ENCODE measurements around the gene BCL2. TPM values are rescaled to one million over a fixed set of nuclear protein-coding genes. Genes with fewer than 3 reads are reported as not detected.

BCL2 gene
- total and polyA plus RNA-seq, 4 donors, result 2.6 to 25.4 (median 14.0) TPM

DNA sequence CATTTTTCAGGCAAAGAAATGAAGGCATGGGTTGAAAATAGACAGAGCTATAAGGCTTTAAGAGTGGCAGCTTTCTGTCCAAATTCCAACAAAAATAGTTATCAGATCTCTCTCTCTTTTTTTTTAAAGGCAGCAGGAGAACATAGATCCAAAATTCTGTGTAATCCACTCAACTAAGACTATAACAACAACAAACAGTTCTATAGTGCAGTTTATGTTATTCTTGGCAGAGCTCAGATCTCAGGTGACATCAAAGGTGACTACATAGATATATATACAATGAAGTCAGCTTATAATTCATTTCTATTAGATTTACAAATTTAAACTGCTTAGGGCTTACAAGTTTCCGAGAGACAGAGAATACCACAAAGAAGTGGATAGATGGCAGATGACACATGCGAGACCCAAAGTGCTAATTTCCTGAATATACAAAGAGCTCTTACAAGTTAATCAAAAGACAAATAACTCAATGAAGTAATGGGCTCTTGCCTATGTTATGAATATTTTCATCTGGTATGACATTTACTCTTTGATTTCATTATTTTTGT is 223.2 kb downstream of the BCL2 start:
- Histone ChIP-seq H3K9me3 (ENCODE audit: control insufficient read depth, low read length) (peaks cover 2% of the 10 kb centered on the region), H3K4me3 (ENCODE audit: low read length in 2 of 2) (no peak overlapping the region), H3K36me3 (ENCODE audit: control insufficient read depth in 1 of 2, insufficient read depth in 2 of 2, low read length in 1 of 2) (no peaks in the 10 kb centered on the region), H3K27ac (ENCODE audit: low read depth in 1 of 2, low read length in 2 of 2) (no peak overlapping the region), H3K27me3 (ENCODE audit: control insufficient read depth in 1 of 2, insufficient read depth in 2 of 2, low read length in 1 of 2) (no peaks in the 10 kb centered on the region), H3K4me1 (ENCODE audit: control insufficient read depth in 1 of 2, insufficient read depth in 2 of 2, low read length in 2 of 2) (peaks cover 0 to 2% of the 10 kb centered on the region in 2 donors)
- DNase-seq (no peak), ATAC-seq (ENCODE audit: low FRiP score) (no peak)
- 50 to 51% methylated on average over 2 of the region's 2 CpGs for WGBS, 2 donors
- intact Hi-C loops (cut with DNase I), result no loop called here

DNA sequence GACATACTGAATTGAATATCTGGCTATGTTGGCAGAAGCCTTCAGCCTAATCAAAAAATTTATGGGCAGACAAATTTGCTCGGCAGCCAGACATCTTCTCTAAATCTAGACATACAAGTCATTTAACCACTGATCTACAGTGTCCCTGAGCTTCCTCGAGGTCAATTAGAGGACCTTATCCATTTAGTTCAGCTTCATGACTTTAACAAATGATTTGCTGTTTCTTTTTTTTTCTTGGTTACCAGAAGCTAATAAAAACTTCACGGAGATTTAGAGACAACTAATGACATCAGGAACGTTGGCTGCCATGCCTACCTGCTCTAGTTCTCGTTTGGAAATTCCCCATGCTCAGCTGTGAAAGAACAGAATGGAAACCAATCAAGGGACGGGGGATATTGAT is 223.8 kb downstream of the BCL2 start:
- Histone ChIP-seq H3K4me3 (ENCODE audit: low read length in 2 of 2) (no peak overlapping the region), H3K36me3 (ENCODE audit: control insufficient read depth in 1 of 2, insufficient read depth in 2 of 2, low read length in 1 of 2) (no peaks in the 10 kb centered on the region), H3K27ac (ENCODE audit: low read depth in 1 of 2, low read length in 2 of 2) (no peak overlapping the region), H3K9me3 (ENCODE audit: control insufficient read depth, low read length) (peaks cover 2% of the 10 kb centered on the region), H3K4me1 (ENCODE audit: control insufficient read depth in 1 of 2, insufficient read depth in 2 of 2, low read length in 2 of 2) (peaks cover 0 to 2% of the 10 kb centered on the region in 2 donors), H3K27me3 (ENCODE audit: control insufficient read depth in 1 of 2, insufficient read depth in 2 of 2, low read length in 1 of 2) (no peaks in the 10 kb centered on the region)
- ATAC-seq (ENCODE audit: low FRiP score) (no peak), DNase-seq (no peak)
- 29 to 35% methylated on average over 6 of the region's 6 CpGs for WGBS, 2 donors
- intact Hi-C loops (cut with DNase I), result no loop called here

DNA sequence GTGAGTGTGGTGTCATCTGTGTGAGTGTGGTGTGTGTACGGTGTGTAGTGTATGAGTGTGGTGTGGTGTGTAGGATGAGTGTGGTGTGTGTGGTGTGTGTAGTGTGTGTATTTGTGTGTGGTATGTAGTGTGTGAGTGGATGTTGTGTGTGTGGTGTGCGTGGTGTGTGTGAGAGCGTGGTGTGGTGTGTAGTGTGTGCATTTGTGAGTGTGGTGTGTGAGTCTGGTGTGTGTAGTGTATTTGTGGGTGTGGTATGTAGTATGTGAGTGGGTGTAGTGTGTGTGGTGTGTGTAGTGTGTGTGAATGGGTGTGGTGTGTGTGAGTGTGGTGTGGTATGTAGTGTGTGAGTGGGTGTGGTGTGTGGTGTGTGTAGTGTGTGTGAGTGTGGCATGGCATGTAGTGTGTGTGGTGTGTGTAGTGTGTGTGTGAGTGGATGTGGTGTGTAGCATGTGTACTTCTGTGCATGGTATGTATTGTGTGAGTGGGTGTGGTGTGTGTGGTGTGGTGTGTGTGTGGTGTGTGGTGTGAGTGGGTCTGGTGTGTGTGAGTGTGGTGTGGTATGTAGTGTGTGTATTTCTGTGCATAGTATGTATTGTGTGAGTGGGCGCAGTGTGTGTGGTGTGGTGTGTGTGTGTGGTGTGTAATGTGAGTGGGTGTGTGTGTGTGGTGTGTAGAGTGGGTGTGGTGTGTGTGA is 227.8 kb downstream of the BCL2 start:
- no peaks in the 10 kb centered on the region for H3K27me3 ChIP-seq (ENCODE audit: control insufficient read depth in 1 of 2, insufficient read depth in 2 of 2, low read length in 1 of 2)

DNA sequence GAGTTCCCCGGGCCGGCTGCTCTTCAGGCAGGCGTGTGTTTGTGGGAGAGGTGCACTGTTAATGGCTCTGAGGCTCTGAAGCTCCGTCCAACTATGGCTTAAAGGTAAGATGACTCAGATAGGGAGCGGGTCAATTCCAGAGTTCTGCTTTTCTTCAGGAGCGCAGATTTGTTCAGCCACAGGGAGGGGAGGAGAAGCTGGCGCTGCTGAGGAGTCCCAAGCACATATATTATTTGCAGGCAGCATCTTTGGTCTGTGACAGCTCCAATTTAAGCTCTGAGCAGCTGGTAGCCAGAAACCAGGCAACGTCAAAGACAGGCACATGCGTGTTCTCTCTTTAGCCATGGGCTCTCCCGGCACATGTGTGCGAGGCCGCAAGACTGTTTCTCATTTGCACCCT is 229.2 kb downstream of the BCL2 start:
- Histone ChIP-seq H3K9me3 (ENCODE audit: control insufficient read depth, low read length) (peaks cover 2% of the 10 kb centered on the region), H3K4me3 (ENCODE audit: low read length in 2 of 2) (no peak overlapping the region), H3K4me1 (ENCODE audit: control insufficient read depth in 1 of 2, insufficient read depth in 2 of 2, low read length in 2 of 2) (no peaks in the 10 kb centered on the region), H3K27me3 (ENCODE audit: control insufficient read depth in 1 of 2, insufficient read depth in 2 of 2, low read length in 1 of 2) (no peaks in the 10 kb centered on the region), H3K27ac (ENCODE audit: low read depth in 1 of 2, low read length in 2 of 2) (no peak overlapping the region), H3K36me3 (ENCODE audit: control insufficient read depth in 1 of 2, insufficient read depth in 2 of 2, low read length in 1 of 2) (no peaks in the 10 kb centered on the region)
- 89 to 92% methylated on average over 12 of the region's 12 CpGs for WGBS, 2 donors
- DNase-seq (no peak), ATAC-seq (ENCODE audit: low FRiP score) (no peak)
- intact Hi-C loops (cut with DNase I), result no loop called here

More for the DNA sequence above, 227.8 kb downstream of the BCL2 start:
- ATAC-seq (ENCODE audit: low FRiP score) (no peak), DNase-seq (no peak)
- Histone ChIP-seq H3K36me3 (ENCODE audit: control insufficient read depth in 1 of 2, insufficient read depth in 2 of 2, low read length in 1 of 2) (no peaks in the 10 kb centered on the region), H3K9me3 (ENCODE audit: control insufficient read depth, low read length) (peaks cover 2% of the 10 kb centered on the region), H3K4me3 (ENCODE audit: low read length in 2 of 2) (no peak overlapping the region), H3K27ac (ENCODE audit: low read depth in 1 of 2, low read length in 2 of 2) (no peak overlapping the region), H3K4me1 (ENCODE audit: control insufficient read depth in 1 of 2, insufficient read depth in 2 of 2, low read length in 2 of 2) (peaks cover 0 to 2% of the 10 kb centered on the region in 2 donors)
- intact Hi-C loops (cut with DNase I), result no loop called here
- 96 to 99% methylated on average over 4 of the region's 4 CpGs for WGBS, 2 donors

DNA sequence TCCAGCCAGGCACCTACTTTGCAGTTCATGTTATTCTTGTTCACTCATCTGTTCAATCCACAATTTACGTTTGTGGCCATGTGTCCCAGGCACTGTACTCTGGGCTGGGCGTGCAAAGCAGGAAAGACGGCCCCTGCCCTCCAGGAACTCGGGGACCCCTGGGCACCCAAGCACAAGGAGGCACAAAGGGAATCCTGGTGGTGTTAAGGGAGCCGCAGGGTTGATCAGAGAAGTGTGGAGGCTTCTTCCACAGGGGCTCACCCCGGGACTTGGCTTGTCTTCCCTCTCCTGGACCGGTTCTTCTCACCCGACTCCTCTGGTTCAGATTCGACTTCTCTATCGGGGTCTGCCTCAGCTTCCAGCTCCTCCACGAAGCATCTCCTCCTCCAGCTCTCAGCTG is 230.5 kb downstream of the BCL2 start:
- ATAC-seq (ENCODE audit: low FRiP score), result no peak
- DNase-seq, result no peak
- Histone ChIP-seq H3K36me3 (ENCODE audit: control insufficient read depth in 1 of 2, insufficient read depth in 2 of 2, low read length in 1 of 2) (no peaks in the 10 kb centered on the region), H3K4me1 (ENCODE audit: control insufficient read depth in 1 of 2, insufficient read depth in 2 of 2, low read length in 2 of 2) (no peaks in the 10 kb centered on the region), H3K27me3 (ENCODE audit: control insufficient read depth in 1 of 2, insufficient read depth in 2 of 2, low read length in 1 of 2) (no peaks in the 10 kb centered on the region), H3K27ac (ENCODE audit: low read depth in 1 of 2, low read length in 2 of 2) (no peak overlapping the region), H3K4me3 (ENCODE audit: low read length in 2 of 2) (no peak overlapping the region), H3K9me3 (ENCODE audit: control insufficient read depth, low read length) (peaks cover 2% of the 10 kb centered on the region)
- 90 to 91% methylated on average over 11 of the region's 11 CpGs for WGBS, 2 donors
- intact Hi-C loops (cut with DNase I), result no loop called here

DNA sequence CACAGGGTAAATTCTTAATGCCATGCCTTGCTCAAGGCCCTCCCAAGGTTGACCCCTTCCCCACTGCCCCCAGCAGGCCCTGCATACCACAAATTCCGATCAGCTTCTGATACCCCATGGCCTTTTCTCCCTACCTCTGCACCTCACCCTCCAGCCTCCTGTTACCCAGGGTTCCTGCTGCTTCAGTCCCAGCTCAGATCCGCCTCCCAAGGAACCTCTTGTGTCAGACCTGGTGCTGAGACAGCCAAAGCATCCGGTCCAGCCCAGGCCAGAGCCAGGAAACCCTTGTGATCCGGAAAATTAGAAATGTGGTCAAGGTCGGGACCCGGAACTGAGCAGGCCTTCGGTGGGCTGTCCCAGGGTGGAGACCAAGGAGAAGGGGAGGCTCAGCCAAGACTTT is 231.3 kb downstream of the BCL2 start:
- ATAC-seq (ENCODE audit: low FRiP score), result no peak
- Histone ChIP-seq H3K27me3 (ENCODE audit: control insufficient read depth in 1 of 2, insufficient read depth in 2 of 2, low read length in 1 of 2) (peaks cover 0 to 1% of the 10 kb centered on the region in 2 donors), H3K27ac (ENCODE audit: low read depth in 1 of 2, low read length in 2 of 2) (no peak overlapping the region), H3K9me3 (ENCODE audit: control insufficient read depth, low read length) (peaks cover 2% of the 10 kb centered on the region), H3K4me1 (ENCODE audit: control insufficient read depth in 1 of 2, insufficient read depth in 2 of 2, low read length in 2 of 2) (no peaks in the 10 kb centered on the region), H3K36me3 (ENCODE audit: control insufficient read depth in 1 of 2, insufficient read depth in 2 of 2, low read length in 1 of 2) (no peaks in the 10 kb centered on the region), H3K4me3 (ENCODE audit: low read length in 2 of 2) (no peak overlapping the region)
- no peak for DNase-seq
- intact Hi-C loops (cut with DNase I), result no loop called here
- 90% methylated on average over 7 of the region's 7 CpGs for WGBS, 2 donors

DNA sequence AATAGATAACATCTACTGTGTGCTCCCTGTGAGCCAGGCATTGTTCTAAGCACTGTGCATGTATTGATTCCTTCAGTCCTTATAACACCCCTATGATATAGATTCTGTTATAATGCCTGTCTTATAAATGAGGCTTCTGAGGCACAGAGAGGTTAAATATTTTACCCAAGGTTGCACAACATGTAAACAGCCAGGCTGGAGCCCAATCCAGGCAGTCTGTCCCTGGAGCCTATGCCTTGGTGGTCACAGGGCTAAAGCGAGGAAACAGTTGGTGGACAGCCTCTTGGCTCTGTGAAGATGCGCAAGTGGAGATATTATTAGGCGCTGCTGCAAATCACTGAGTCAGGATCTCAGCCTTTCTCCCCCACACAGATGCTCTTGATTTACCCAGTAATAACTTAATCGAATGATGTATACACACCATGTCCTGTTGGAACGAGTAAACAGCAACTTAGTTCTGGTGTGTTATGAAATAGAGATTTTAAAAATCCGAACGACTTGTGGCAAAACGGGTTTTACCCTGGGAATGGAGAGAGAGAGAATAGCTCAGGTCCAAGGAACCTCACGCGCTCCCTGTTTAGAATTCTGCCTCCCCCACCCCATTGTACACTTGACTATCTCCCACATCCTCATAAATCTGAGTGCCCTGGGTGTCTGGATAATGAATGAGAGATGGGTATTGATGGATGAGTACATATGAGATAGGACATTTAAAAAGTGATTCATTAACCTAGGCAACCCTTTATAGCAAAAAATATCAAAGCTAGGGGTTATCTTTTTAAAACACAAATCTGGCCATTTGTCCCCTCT is 231.9 kb downstream of the BCL2 start:
- H3K27ac ChIP-seq (ENCODE audit: low read depth in 1 of 2, low read length in 2 of 2), result no peak overlapping the region
- intact Hi-C loops (cut with DNase I), result no loop called here
- no peak for ATAC-seq (ENCODE audit: low FRiP score)
- H3K4me1 ChIP-seq (ENCODE audit: control insufficient read depth in 1 of 2, insufficient read depth in 2 of 2, low read length in 2 of 2), result no peaks in the 10 kb centered on the region
- DNase-seq, result no peak
- no peaks in the 10 kb centered on the region for H3K36me3 ChIP-seq (ENCODE audit: control insufficient read depth in 1 of 2, insufficient read depth in 2 of 2, low read length in 1 of 2)
- H3K4me3 ChIP-seq (ENCODE audit: low read length in 2 of 2), result no peak overlapping the region
- no peaks in the 10 kb centered on the region for H3K9me3 ChIP-seq (ENCODE audit: control insufficient read depth, low read length)
- 88 to 89% methylated on average over 10 of the region's 10 CpGs for WGBS, 2 donors
- peaks cover 0 to 1% of the 10 kb centered on the region in 2 donors for H3K27me3 ChIP-seq (ENCODE audit: control insufficient read depth in 1 of 2, insufficient read depth in 2 of 2, low read length in 1 of 2)

DNA sequence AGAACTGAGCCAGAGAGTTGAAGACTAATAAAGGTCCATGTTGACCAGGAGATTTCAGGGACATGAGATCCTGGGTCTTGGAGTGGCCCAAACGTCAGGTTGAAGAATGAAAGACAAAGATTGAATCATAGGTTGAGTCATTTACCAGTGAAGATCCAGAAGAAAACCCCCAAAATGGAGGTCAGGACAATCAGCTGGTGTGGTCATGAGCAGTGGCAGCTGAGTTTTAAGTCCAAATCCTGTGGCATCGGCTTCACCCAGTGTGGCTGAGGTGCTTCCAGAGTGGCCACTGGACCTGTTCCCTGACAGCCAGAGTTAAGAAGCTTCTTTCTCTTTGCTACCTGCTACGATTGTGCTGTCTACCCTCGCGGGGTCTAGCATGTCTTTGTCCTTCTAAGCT is 234.0 kb downstream of the BCL2 start:
- intact Hi-C loops (cut with DNase I), result no loop called here
- no peaks in the 10 kb centered on the region for H3K36me3 ChIP-seq (ENCODE audit: control insufficient read depth in 1 of 2, insufficient read depth in 2 of 2, low read length in 1 of 2)
- DNase-seq (no peak), ATAC-seq (ENCODE audit: low FRiP score) (no peak)
- H3K27me3 ChIP-seq (ENCODE audit: control insufficient read depth in 1 of 2, insufficient read depth in 2 of 2, low read length in 1 of 2), result peaks cover 0 to 1% of the 10 kb centered on the region in 2 donors
- no peak overlapping the region for H3K4me3 ChIP-seq (ENCODE audit: low read length in 2 of 2)
- H3K27ac ChIP-seq (ENCODE audit: low read depth in 1 of 2, low read length in 2 of 2), result no peak overlapping the region
- no peaks in the 10 kb centered on the region for H3K9me3 ChIP-seq (ENCODE audit: control insufficient read depth, low read length)
- 91 to 93% methylated on average over 5 of the region's 5 CpGs for whole genome bisulfite sequencing, 2 donors
- no peaks in the 10 kb centered on the region for H3K4me1 ChIP-seq (ENCODE audit: control insufficient read depth in 1 of 2, insufficient read depth in 2 of 2, low read length in 2 of 2)

Data from aorta (tissue), 5 donors.